NCI-H526 (cell line): ENCODE data around the gene ZFPM1.
A peak's percentile ranks its signal among the peaks of the same experiment; 100 is the strongest.

Experiments
- DNase-seq, 2 experiments: peaks; one replicate each; lab custom pipeline; 2025; lab: John Stamatoyannopoulos, UW

The ZFPM1 gene

GRCh38 chr16:88434353-88434690 lies 18.8 kb upstream of the ZFPM1 start:
- no peak for DNase-seq

- no peak for DNase-seq
Measured at GRCh38 chr16:88434746-88435145, 18.3 kb upstream of the ZFPM1 start.

GRCh38 chr16:88435437-88436355 lies 17.4 kb upstream of the ZFPM1 start:
- no peak for DNase-seq

- DNase-seq, result peak in 1 of 2 experiments; percentile 28
Measured at GRCh38 chr16:88436796-88437195, 16.3 kb upstream of the ZFPM1 start.

- peak; percentile 12 to 81 for DNase-seq
Measured at GRCh38 chr16:88437367-88437964, 15.6 kb upstream of the ZFPM1 start.

- DNase-seq, result peak in 1 of 2 experiments; percentile 19
Measured at GRCh38 chr16:88438084-88438870, 14.8 kb upstream of the ZFPM1 start.

GRCh38 chr16:88439016-88439415 lies 14.1 kb upstream of the ZFPM1 start:
- DNase-seq, result no peak

GRCh38 chr16:88439706-88440105 lies 13.4 kb upstream of the ZFPM1 start:
- no peak for DNase-seq

- DNase-seq, result no peak
Measured at GRCh38 chr16:88440111-88440510, 13.0 kb upstream of the ZFPM1 start.

GRCh38 chr16:88440686-88441405 lies 12.2 kb upstream of the ZFPM1 start:
- DNase-seq, result no peak

GRCh38 chr16:88441460-88441859 lies 11.6 kb upstream of the ZFPM1 start:
- no peak for DNase-seq

- DNase-seq, result no peak
Measured at GRCh38 chr16:88442383-88442726, 10.7 kb upstream of the ZFPM1 start.

GRCh38 chr16:88442727-88443576 lies 10.1 kb upstream of the ZFPM1 start:
- peak; percentile 29 to 82 for DNase-seq

GRCh38 chr16:88444826-88445582 lies 8.1 kb upstream of the ZFPM1 start:
- no peak for DNase-seq

GRCh38 chr16:88445583-88445960 lies 7.5 kb upstream of the ZFPM1 start:
- DNase-seq, result no peak

- no peak for DNase-seq
Measured at GRCh38 chr16:88446061-88446460, 7.0 kb upstream of the ZFPM1 start.

- DNase-seq, result no peak
Measured at GRCh38 chr16:88446736-88447135, 6.3 kb upstream of the ZFPM1 start.

GRCh38 chr16:88447881-88448280 lies 5.2 kb upstream of the ZFPM1 start:
- no peak for DNase-seq

- DNase-seq, result peak in 1 of 2 experiments; percentile 65
Measured at GRCh38 chr16:88448461-88449266, 4.4 kb upstream of the ZFPM1 start.

- DNase-seq, result peak in 1 of 2 experiments; percentile 40
Measured at GRCh38 chr16:88449267-88449561, 3.9 kb upstream of the ZFPM1 start.
